ENCODE measurements around the gene EFEMP2. TPM values are rescaled to one million over a fixed set of nuclear protein-coding genes. Genes with fewer than 3 reads are reported as not detected.

The EFEMP2 gene
- total and polyA plus RNA-seq, 2 donors (not counting 1 experiment from before 2014, with no cell fraction given): 74.0 to 161 TPM

DNA sequence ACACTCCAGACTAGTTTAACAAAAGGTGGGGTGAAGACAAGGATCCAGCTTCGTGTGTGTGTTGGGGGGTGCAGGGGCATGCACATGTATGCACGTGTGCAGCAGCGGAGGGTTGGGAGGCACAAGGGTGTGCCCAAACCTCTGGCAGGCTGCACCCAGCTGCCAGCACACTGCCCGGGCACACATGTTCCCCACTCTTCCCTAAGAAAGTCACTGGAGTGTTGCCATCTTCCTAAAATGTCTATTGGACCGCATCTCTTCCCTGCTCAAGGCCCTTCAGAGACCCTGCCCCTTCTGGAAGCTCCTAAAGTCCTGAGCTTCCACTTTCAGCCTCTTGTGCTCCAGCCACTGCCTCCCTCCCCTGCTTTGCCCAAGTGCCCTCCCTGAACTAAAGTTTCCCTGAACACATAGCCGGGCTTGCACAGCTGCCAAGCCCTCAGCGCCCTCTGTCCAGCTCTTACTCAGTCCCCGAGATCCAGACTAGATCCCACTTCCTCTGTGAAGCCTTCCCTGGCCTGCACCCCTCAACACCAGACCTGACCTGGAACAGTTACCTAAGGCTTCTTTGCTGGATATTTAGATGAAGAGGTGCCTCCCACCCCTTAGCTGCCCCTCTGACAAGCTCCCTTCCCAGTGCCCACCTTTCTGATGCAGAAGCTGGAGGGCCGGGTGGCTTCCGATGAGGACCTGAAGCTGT lies 20.6 kb downstream of the EFEMP2 start:
- peaks cover 52% of the 10 kb centered on the region for H3K36me3 ChIP-seq (ENCODE audit: control insufficient read depth, insufficient read depth, low read length)
- no peak for DNase-seq (ENCODE audit: low read depth in 2 of 2)
- H3K9me3 ChIP-seq (ENCODE audit: control insufficient read depth, insufficient read depth, low read depth, low read length): no peaks in the 10 kb centered on the region
- no peak overlapping the region for H3K9ac ChIP-seq (ENCODE audit: insufficient read depth, low read length)
- H4K20me1 ChIP-seq (ENCODE audit: control insufficient read depth, extremely low read depth, insufficient read depth, low read length): peaks cover 8% of the 10 kb centered on the region
- H3K4me1 ChIP-seq (ENCODE audit: control insufficient read depth, extremely low read depth, insufficient read depth, low read length): peaks cover 16% of the 10 kb centered on the region
- H2AFZ ChIP-seq (ENCODE audit: low read length): no peak overlapping the region
- peaks cover 40% of the 10 kb centered on the region for H3K79me2 ChIP-seq (ENCODE audit: control insufficient read depth, insufficient read depth, low read length)
- H3K27me3 ChIP-seq (ENCODE audit: control insufficient read depth, insufficient read depth, low read length): no peaks in the 10 kb centered on the region
- no peak overlapping the region for H3K4me2 ChIP-seq (ENCODE audit: extremely low read depth, insufficient read depth, low read length)
- no peak overlapping the region for H3K4me3 ChIP-seq (replicated peaks in 1 of 4; ENCODE audit: control extremely low read depth in 1 of 4, insufficient read depth in 1 of 4, low read depth in 3 of 4, low read length in 4 of 4)
- TF ChIP-seq EZH2 (IDR thresholded peaks at IDR 0.05; ENCODE audit: low read length, missing control alignments) (no peak), CTCF (conservative IDR thresholded peaks at IDR 0.05 in 1 of 2, IDR thresholded peaks at IDR 0.05 in 1 of 2; ENCODE audit: low read depth in 1 of 2, low read length in 2 of 2) (no peak)
- no peak overlapping the region for H3K27ac ChIP-seq (ENCODE audit: insufficient read depth, low read length)

GRCh38 chr11:65851083-65851579 lies 21.5 kb downstream of the EFEMP2 start:
- Histone ChIP-seq H4K20me1 (ENCODE audit: control insufficient read depth, extremely low read depth, insufficient read depth, low read length) (peaks cover 4% of the 10 kb centered on the region), H3K9me3 (ENCODE audit: control insufficient read depth, insufficient read depth, low read depth, low read length) (no peaks in the 10 kb centered on the region), H3K36me3 (ENCODE audit: control insufficient read depth, insufficient read depth, low read length) (peaks cover 45% of the 10 kb centered on the region)

More at GRCh38 chr11:65851083-65851579, 21.5 kb downstream of the EFEMP2 start:
- Histone ChIP-seq H3K4me1 (ENCODE audit: control insufficient read depth, extremely low read depth, insufficient read depth, low read length) (peaks cover 13% of the 10 kb centered on the region), H3K9ac (ENCODE audit: insufficient read depth, low read length) (no peak overlapping the region), H3K4me2 (ENCODE audit: extremely low read depth, insufficient read depth, low read length) (no peak overlapping the region), H2AFZ (ENCODE audit: low read length) (no peak overlapping the region), H3K79me2 (ENCODE audit: control insufficient read depth, insufficient read depth, low read length) (peaks cover 31% of the 10 kb centered on the region), H3K4me3 (replicated peaks in 1 of 4; ENCODE audit: control extremely low read depth in 1 of 4, insufficient read depth in 1 of 4, low read depth in 3 of 4, low read length in 4 of 4) (no peak overlapping the region), H3K27ac (ENCODE audit: insufficient read depth, low read length) (no peak overlapping the region), H3K27me3 (ENCODE audit: control insufficient read depth, insufficient read depth, low read length) (no peaks in the 10 kb centered on the region)
- TF ChIP-seq CTCF (conservative IDR thresholded peaks at IDR 0.05 in 1 of 2, IDR thresholded peaks at IDR 0.05 in 1 of 2; ENCODE audit: low read depth in 1 of 2, low read length in 2 of 2) (peak; percentile 26 to 61), EZH2 (IDR thresholded peaks at IDR 0.05; ENCODE audit: low read length, missing control alignments) (no peak)
- DNase-seq (ENCODE audit: low read depth in 2 of 2): no peak
